H1 (cell line): ENCODE data around the gene AREG.

Experiments
- POLR2A ChIP-seq, 2 experiments: IDR thresholded peaks; 1 replicate in 1 of 2; 2 replicates in 1 of 2; pipeline ENCODE4 v1.6.1; 2011; ENCODE audit warnings: low read depth in 2 of 2, low read length in 2 of 2, mild to moderate bottlenecking in 2 of 2; ENCODE audit errors: control extremely low read depth in 1 of 2
- POLR2AphosphoS5 ChIP-seq: IDR thresholded peaks from 2 replicates; pipeline ENCODE4 v1.6.1; 2011; ENCODE audit warnings: low read depth, low read length

DNA sequence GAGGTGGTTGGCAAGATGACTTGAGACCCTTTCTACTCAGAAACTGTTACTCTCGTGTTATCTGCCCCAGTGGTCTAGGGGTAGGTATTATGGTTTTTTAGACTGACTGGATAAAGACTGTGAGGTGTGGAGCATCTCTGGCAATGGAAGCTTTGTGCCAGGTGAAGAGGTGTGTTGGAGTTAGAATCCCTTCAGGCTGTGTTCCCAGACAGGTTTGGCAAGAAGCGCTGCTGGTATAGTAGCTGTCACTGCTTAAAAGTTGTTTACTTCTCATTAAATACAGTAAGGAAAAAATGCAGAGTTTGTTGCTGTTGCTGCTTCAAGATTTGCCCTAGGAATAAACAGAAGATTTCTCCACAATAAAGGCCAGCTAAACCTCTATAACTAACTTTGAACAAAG is 35.3 kb downstream of the AREG start:
- no peak for TF ChIP-seq POLR2AphosphoS5
- TF ChIP-seq POLR2A (IDR thresholded peaks at IDR 0.05; ENCODE audit: control extremely low read depth in 1 of 2, low read depth in 2 of 2, low read length in 2 of 2): no peak
